GM19468 (cell line): ENCODE results near the gene ADAM19.

Experiments used
- ATAC-seq: cut with Tn5 transposase; IDR thresholded peaks from one replicate; pipeline ENCODE4 v1.9.1; 2021; ENCODE audit warnings: mild to moderate bottlenecking, moderate library complexity, moderate number of reproducible peaks; ENCODE audit not compliant: unreplicated experiment; ENCODE audit errors: extremely low read depth

Gene ADAM19

GRCh38 chr5:157545610-157546310 lies 29.8 kb downstream of the ADAM19 start:
- no peak for ATAC-seq

- no peak for ATAC-seq
These were observed 31.0 kb downstream of the ADAM19 start for GRCh38 chr5:157544623-157544989.

GRCh38 chr5:157543825-157544622 lies 31.6 kb downstream of the ADAM19 start:
- no peak for ATAC-seq

- ATAC-seq, result no peak
These were observed 33.1 kb downstream of the ADAM19 start for GRCh38 chr5:157542282-157543000.

GRCh38 chr5:157541447-157542118 lies 34.0 kb downstream of the ADAM19 start:
- ATAC-seq, result no peak

GRCh38 chr5:157540707-157541446 lies 34.7 kb downstream of the ADAM19 start:
- peak; percentile 86 for ATAC-seq

- ATAC-seq, result no peak
These were observed 35.5 kb downstream of the ADAM19 start for GRCh38 chr5:157540124-157540523.

GRCh38 chr5:157539503-157540022 lies 36.0 kb downstream of the ADAM19 start:
- no peak for ATAC-seq

GRCh38 chr5:157538311-157538710 lies 37.3 kb downstream of the ADAM19 start:
- ATAC-seq, result no peak

- ATAC-seq, result no peak
These were observed 40.3 kb downstream of the ADAM19 start for GRCh38 chr5:157535042-157535865.

GRCh38 chr5:157533011-157533481 lies 42.5 kb downstream of the ADAM19 start:
- no peak for ATAC-seq

- ATAC-seq, result no peak
These were observed 43.6 kb downstream of the ADAM19 start for GRCh38 chr5:157532022-157532421.

- ATAC-seq, result no peak
These were observed 45.2 kb downstream of the ADAM19 start for GRCh38 chr5:157530226-157530972.

GRCh38 chr5:157529002-157529401 lies 46.6 kb downstream of the ADAM19 start:
- no peak for ATAC-seq

- no peak for ATAC-seq
These were observed 47.4 kb downstream of the ADAM19 start for GRCh38 chr5:157528036-157528632.

GRCh38 chr5:157524887-157525286 lies 50.7 kb downstream of the ADAM19 start:
- ATAC-seq, result no peak

GRCh38 chr5:157523976-157524375 lies 51.6 kb downstream of the ADAM19 start:
- ATAC-seq, result no peak

- no peak for ATAC-seq
These were observed 53.9 kb downstream of the ADAM19 start for GRCh38 chr5:157521704-157522029.
